Central memory CD4-positive, alpha-beta T cell (primary cell): ENCODE measurements around the gene SCARB1.

Source experiments
- DNase-seq: peaks from one replicate; pipeline ENCODE4 v3.0.0; 2022

SCARB1 gene

GRCh38 chr12:124861898-124862676 lies 1.6 kb downstream of the SCARB1 start:
- DNase-seq = no peak

- no peak for DNase-seq
Observed at GRCh38 chr12:124861492-124861891, 2.2 kb downstream of the SCARB1 start.

- no peak for DNase-seq
Observed at GRCh38 chr12:124857921-124858461, 5.7 kb downstream of the SCARB1 start.

- no peak for DNase-seq
Observed at GRCh38 chr12:124856842-124857178, 6.9 kb downstream of the SCARB1 start.

GRCh38 chr12:124856132-124856841 lies 7.4 kb downstream of the SCARB1 start:
- DNase-seq = no peak

GRCh38 chr12:124855275-124855957 lies 8.2 kb downstream of the SCARB1 start:
- DNase-seq = no peak

- no peak for DNase-seq
Observed at GRCh38 chr12:124854637-124855184, 9.0 kb downstream of the SCARB1 start.

GRCh38 chr12:124853781-124854636 lies 9.7 kb downstream of the SCARB1 start:
- no peak for DNase-seq

- no peak for DNase-seq
Observed at GRCh38 chr12:124852911-124853427, 10.7 kb downstream of the SCARB1 start.

- DNase-seq = no peak
Observed at GRCh38 chr12:124852329-124852831, 11.3 kb downstream of the SCARB1 start.

GRCh38 chr12:124851342-124851741 lies 12.3 kb downstream of the SCARB1 start:
- DNase-seq = no peak

- DNase-seq = no peak
Observed at GRCh38 chr12:124849382-124849781, 14.3 kb downstream of the SCARB1 start.

GRCh38 chr12:124848621-124849380 lies 14.9 kb downstream of the SCARB1 start:
- no peak for DNase-seq

GRCh38 chr12:124847113-124848074 lies 16.3 kb downstream of the SCARB1 start:
- DNase-seq = no peak

GRCh38 chr12:124844411-124845397 lies 19.0 kb downstream of the SCARB1 start:
- DNase-seq = no peak

GRCh38 chr12:124842800-124843510 lies 20.7 kb downstream of the SCARB1 start:
- DNase-seq = no peak

- DNase-seq = no peak
Observed at GRCh38 chr12:124842073-124842749, 21.5 kb downstream of the SCARB1 start.
